Measurements from ENCODE around the gene IER5. TPM values are rescaled to one million over a fixed set of nuclear protein-coding genes. Genes with fewer than 3 reads are reported as not detected.

The IER5 gene
- total and polyA plus RNA-seq, 9 of the 15 experiments (the other 6 are each of a cell fraction or from before 2014, with no cell fraction given), result 2.4 to 32.1 (median 12.0) TPM

GRCh38 chr1:181127898-181128453 is 39.5 kb downstream of the IER5 start (continued):
- TF ChIP-seq CTCFL (IDR thresholded peaks at IDR 0.05; ENCODE audit: borderline replicate concordance, insufficient read depth, low read depth, low read length, poor library complexity, severe bottlenecking), result no peak
- no peak for TF ChIP-seq IRF1 (CRISPR knock-in tag; IDR thresholded peaks at IDR 0.05; ENCODE audit: borderline replicate concordance)
- TF ChIP-seq ZNF280A (IDR thresholded peaks at IDR 0.05; ENCODE audit: low read depth, partially characterized antibody), result no peak
- TF ChIP-seq ESRRA (IDR thresholded peaks at IDR 0.05; ENCODE audit: borderline replicate concordance, low read depth), result peak; percentile 78
- TF ChIP-seq ATF6 (CRISPR knock-in tag; IDR thresholded peaks at IDR 0.05), result no peak
- peak; percentile 29 for TF ChIP-seq CXXC5 (CRISPR knock-in tag; IDR thresholded peaks at IDR 0.05)
- TF ChIP-seq, protein P1, sequence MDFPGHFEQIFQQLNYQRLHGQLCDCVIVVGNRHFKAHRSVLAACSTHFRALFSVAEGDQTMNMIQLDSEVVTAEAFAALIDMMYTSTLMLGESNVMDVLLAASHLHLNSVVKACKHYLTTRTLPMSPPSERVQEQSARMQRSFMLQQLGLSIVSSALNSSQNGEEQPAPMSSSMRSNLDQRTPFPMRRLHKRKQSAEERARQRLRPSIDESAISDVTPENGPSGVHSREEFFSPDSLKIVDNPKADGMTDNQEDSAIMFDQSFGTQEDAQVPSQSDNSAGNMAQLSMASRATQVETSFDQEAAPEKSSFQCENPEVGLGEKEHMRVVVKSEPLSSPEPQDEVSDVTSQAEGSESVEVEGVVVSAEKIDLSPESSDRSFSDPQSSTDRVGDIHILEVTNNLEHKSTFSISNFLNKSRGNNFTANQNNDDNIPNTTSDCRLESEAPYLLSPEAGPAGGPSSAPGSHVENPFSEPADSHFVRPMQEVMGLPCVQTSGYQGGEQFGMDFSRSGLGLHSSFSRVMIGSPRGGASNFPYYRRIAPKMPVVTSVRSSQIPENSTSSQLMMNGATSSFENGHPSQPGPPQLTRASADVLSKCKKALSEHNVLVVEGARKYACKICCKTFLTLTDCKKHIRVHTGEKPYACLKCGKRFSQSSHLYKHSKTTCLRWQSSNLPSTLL (IDR thresholded peaks at IDR 0.05), result no peak
- TF ChIP-seq GMEB1 (CRISPR knock-in tag; IDR thresholded peaks at IDR 0.05), result no peak
- TF ChIP-seq, protein P2, sequence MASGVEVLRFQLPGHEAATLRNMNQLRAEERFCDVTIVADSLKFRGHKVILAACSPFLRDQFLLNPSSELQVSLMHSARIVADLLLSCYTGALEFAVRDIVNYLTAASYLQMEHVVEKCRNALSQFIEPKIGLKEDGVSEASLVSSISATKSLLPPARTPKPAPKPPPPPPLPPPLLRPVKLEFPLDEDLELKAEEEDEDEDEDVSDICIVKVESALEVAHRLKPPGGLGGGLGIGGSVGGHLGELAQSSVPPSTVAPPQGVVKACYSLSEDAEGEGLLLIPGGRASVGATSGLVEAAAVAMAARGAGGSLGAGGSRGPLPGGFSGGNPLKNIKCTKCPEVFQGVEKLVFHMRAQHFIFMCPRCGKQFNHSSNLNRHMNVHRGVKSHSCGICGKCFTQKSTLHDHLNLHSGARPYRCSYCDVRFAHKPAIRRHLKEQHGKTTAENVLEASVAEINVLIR (CRISPR knock-in tag; IDR thresholded peaks at IDR 0.05), result no peak
- TF ChIP-seq, protein P3, sequence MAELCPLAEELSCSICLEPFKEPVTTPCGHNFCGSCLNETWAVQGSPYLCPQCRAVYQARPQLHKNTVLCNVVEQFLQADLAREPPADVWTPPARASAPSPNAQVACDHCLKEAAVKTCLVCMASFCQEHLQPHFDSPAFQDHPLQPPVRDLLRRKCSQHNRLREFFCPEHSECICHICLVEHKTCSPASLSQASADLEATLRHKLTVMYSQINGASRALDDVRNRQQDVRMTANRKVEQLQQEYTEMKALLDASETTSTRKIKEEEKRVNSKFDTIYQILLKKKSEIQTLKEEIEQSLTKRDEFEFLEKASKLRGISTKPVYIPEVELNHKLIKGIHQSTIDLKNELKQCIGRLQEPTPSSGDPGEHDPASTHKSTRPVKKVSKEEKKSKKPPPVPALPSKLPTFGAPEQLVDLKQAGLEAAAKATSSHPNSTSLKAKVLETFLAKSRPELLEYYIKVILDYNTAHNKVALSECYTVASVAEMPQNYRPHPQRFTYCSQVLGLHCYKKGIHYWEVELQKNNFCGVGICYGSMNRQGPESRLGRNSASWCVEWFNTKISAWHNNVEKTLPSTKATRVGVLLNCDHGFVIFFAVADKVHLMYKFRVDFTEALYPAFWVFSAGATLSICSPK (IDR thresholded peaks at IDR 0.05; ENCODE audit: borderline replicate concordance), result no peak
- TF ChIP-seq NCOA6 (IDR thresholded peaks at IDR 0.05), result no peak
